ENCODE results near the gene ELOVL1.

GRCh38 chr1:43327549-43328292, 40.1 kb downstream of the ELOVL1 start:
- TF ChIP-seq ZNF556 (CRISPR knock-in tag; IDR thresholded peaks at IDR 0.05; ENCODE audit: borderline replicate concordance), result no peak
- no peak for TF ChIP-seq CTCF (CRISPR knock-in tag; IDR thresholded peaks at IDR 0.05)
- TF ChIP-seq E2F2 (CRISPR knock-in tag; IDR thresholded peaks at IDR 0.05; ENCODE audit: borderline replicate concordance), result no peak
- no peak for TF ChIP-seq SAFB2 (CRISPR knock-in tag; IDR thresholded peaks at IDR 0.05; ENCODE audit: borderline replicate concordance, low read depth)
- TF ChIP-seq ZNF530 (CRISPR knock-in tag; IDR thresholded peaks at IDR 0.05; ENCODE audit: low read depth), result no peak
- TF ChIP-seq IRF2 (CRISPR knock-in tag; IDR thresholded peaks at IDR 0.05), result no peak
- TF ChIP-seq ZNF207 (IDR thresholded peaks at IDR 0.05; ENCODE audit: borderline replicate concordance), result no peak
- no peak for TF ChIP-seq TARDBP (CRISPR knock-in tag; IDR thresholded peaks at IDR 0.05)
- no peak for TF ChIP-seq HNRNPLL (IDR thresholded peaks at IDR 0.05; ENCODE audit: low read depth, low read length, poor library complexity, severe bottlenecking)
- TF ChIP-seq ZNF468 (CRISPR knock-in tag; IDR thresholded peaks at IDR 0.05), result no peak
